Fibroblast of skin of back (primary cell): ENCODE results near the gene SMYD1. TPM values are rescaled to one million over a fixed set of nuclear protein-coding genes. Genes with fewer than 3 reads are reported as not detected.
"Not testable (repeated sequence)": the region's sequence is repeated elsewhere in the genome, so short reads cannot be mapped to it uniquely, and the experiment has no call there.

Experiments
- DNase-seq: peaks from one replicate; pipeline ENCODE4 v3.0.0-alpha.2; 2013
- polyA plus RNA-seq, 2 experiments: library from polyadenylated mRNA; unstranded; fragments of 120-200 nt; gene quantifications; one replicate each; pipeline ENCODE4 v1.2.1, GENCODE V29; 2013; ENCODE audit not compliant: insufficient read length in 2 of 2

The SMYD1 gene
- 0.40 TPM for polyA plus RNA-seq (2013, experiment 1 of 2; ENCODE audit: insufficient read length)
- 0.54 TPM for polyA plus RNA-seq (2013, experiment 2 of 2; ENCODE audit: insufficient read length)

DNA sequence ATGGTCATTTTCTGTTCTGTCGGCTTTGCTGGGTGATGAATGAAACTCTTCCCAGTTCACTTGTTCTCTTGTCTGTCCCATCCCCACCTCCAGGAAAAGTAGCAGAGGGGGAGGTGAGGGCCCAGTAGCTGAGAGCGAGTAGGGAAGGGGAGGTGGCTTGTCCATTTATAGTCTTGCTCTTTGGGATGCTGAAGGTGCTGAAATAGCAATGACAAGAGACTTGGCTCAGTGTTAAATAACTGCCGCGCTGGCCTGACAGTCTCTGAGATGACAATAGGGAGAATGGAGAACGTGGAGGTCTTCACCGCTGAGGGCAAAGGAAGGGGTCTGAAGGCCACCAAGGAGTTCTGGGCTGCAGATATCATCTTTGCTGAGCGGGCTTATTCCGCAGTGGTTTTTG lies at the start of gene SMYD1:
Gene SMYD1, plus strand, starts transcription at position 228 of the 400 bp plus-strand sequence. Its CDS starts 40 bp downstream, at position 268.
- DNase-seq, result no peak

DNA sequence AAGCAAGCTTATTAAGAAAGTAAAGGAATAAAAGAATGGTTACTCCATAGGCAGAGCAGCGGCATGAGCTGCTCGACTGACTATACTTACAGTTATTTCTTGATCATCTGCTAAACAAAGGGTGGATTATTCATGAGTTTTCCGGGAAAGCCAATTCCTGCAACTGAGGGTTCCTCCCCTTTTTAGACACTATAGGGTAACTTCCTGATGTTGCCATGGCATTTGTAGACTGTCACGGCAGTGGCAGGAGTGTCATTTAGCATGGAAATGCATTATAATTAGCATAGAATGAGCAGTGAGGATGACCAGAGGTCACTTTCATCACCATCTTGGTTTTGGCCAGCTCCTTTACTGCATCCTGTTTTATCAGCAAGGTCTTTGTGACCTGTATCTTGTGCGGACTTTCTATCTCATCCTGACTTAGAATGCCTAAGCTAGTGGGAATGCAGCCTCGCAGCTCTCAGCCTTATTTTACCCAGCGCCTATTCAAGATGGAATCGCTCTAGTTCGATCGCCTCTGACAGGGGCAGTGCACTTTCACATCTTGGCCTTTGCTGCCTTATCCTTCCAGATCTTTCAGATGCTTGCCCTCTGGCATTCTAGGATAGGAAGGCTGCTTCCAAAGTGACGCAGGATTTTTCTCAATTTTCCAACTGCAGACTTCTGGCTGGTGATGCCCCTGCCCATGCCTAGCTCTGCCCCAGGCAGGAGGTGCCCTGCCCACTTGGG lies 49.4 kb upstream of the SMYD1 start:
- not testable (repeated sequence) for DNase-seq

GRCh38 chr2:88018909-88019308 lies 48.7 kb upstream of the SMYD1 start:
- DNase-seq, result no peak

- DNase-seq, result no peak
These were observed 47.6 kb upstream of the SMYD1 start for GRCh38 chr2:88019985-88020384.

GRCh38 chr2:88022669-88022921 lies 45.0 kb upstream of the SMYD1 start:
- DNase-seq, result no peak

GRCh38 chr2:88024509-88024908 lies 43.1 kb upstream of the SMYD1 start:
- DNase-seq, result no peak

GRCh38 chr2:88027697-88028389 lies 39.8 kb upstream of the SMYD1 start:
- no peak for DNase-seq

DNA sequence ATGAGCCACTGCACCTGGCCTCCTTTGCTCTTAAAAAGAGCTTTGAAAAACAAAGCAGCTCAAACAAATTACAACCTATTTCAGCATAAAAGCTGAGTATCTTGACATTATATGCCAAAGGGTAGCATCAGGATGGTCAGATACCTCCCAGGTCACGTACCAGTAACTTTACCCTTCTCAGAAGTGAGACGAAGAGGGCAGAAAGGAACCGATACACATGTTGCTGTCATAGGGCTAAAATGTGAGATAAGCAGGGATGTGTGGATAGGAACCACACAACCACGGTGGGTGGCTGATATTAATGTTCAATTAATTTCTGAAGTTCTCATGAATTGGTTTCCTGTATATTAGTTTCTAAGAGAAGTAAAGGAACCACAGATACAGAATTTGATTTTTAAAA lies 38.7 kb upstream of the SMYD1 start:
- no peak for DNase-seq

DNA sequence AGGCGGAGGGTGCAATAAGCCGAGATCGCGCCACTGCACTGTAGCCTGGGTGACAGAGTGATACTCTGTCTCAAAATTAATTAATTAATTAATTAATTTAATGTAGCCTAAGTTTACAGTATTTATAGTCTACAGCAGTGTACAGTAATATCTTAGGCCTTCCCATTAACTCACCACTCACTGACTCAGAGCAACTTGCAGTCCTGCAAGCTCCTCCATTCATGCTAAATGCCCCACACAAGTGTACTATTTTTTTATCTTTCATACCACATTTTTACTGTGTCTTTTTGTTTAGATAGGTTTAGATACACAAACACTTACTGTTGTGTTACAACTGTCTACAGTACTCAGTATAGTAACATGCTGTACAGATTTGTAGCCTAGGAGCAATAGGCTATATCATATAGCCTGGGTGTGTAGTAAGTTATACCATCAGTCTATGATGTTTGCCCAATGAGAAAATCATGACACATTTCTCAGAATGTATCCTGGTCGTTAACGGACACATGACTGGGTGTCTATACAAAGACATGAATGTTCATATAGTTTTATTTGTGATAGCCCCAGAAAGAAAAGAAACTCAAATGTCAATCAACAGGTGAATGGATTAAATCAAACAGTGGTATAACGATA lies 35.4 kb upstream of the SMYD1 start:
- DNase-seq, result no peak

DNA sequence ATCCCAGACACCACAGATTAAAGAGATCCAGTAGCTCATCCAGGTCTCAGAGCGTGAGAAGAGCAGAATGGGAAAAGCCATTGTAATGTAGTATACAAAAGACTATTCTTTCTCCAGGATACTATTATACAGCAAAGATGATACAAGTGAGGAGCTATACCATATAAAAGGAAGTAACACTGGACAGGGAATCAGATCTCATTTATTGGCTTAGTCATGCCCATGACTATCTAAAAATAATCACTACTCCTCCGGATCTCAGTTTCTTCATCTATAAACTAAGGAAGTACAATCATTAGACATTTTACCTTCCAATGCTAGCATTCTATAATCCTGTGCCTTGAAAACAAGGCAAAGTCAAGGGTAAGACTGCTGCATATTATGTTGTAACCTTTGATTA lies 31.4 kb upstream of the SMYD1 start:
- DNase-seq, result no peak

DNA sequence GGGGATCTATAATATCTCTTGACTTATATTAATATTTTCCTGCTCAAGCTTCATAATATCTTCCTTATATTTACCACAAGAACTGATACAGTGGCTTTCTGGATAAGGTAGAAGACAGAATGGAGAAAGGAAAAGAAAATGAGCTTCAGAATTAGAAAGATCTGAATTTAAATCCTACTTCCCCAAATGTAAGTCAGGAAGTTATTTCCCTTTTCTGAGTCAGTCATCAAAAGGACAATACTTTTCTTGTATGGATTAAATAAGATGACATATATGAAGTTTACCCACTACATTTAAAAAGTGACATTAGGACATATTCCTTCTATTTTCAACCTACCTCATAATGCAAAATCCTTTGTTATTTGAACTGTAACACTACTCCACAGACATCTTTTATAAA lies 31.0 kb upstream of the SMYD1 start:
- DNase-seq, result no peak

DNA sequence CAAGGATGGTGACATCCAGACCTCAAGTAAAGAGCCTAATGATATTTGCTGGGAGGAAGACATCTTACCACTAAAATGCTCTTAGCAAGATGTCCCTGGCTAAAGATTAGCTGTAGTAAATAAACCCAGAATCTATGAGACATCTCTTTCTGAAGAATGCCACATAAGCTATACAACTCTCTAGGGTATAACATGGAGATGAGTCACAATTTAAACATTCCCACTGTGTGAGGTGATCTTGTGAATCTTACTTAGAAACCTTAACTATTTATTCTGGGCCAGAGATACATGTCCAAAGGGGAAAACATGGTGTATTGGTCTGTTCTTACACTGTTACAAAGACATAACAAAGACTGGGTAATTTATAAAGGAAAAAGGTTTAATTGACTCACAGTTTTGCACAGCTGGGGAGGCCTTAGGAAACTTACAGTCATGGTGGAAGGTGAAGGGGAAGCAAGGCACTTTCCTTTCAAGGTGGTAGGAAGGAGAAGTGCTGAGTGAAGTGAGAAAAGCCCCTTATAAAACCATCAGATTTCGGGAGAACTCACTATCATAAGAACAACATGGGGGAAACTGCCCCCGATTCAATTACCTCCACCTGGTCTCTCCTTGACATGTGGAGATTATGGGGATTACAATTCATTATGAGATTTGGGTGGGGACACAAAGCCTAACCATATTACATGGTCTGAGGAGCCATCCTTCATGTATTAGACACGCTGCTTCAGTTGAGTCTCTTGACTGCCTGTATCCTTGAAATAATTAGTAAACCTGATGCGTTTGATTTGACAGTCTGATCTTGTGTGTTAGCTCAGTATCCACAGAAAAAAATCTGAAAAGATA lies 29.1 kb upstream of the SMYD1 start:
- peak; percentile 98 for DNase-seq

- no peak for DNase-seq
These were observed 25.1 kb upstream of the SMYD1 start for GRCh38 chr2:88042476-88042875.

DNA sequence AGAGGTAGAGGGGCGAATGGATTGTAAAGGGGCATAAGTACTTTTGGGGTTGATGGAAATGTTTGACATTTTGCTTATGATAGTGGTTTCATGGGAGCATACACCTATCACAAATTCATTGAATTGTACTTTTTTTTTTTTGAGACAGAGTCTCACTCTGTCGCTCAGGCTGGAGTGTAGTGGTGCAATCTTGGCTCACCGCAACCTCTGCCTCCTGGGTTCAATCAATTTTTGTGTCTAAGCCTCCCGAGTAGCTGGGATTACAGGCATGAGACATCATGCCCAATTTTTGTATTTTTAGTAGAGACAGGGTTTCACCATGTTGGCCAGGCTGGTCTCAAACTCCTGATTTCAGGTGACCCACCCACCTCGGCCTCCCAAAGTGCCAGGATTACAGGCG lies 22.1 kb upstream of the SMYD1 start:
- not testable (repeated sequence) for DNase-seq

DNA sequence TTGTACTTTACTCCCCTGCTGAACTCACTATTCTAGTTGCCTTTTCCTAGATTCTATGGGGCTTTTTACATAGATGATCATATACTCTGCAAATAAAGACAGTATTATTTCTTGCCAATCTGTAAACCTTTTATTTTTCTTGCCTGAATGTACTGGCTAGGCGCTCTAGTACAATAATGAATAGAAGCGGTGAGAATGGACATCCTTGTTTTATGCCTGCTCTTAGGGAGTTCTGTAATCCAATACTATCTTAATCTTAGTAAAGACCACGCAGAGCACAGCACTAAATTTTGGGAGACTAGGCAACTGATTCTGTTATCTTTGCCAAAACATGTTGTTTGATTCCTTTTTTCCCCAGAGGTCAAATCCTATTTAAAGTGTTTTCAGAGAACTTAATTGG lies 19.1 kb upstream of the SMYD1 start:
- DNase-seq, result no peak

DNA sequence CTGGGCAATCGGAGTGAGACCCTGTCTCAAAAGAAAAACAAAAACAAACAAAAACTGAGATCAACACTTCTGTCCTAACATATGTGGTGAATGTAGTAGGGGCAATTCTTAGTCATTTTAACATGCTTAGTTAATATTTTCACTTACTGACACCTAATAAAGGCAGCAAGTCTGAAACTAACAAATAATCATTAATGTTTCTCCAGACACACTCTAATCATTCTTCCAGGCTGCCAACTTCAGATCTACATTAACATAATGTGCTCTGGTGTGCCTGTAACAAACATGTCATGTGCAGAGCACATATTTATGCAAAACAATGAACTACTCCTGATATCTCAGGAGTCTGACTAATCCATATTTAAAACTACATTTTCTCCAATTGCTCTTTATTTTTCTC lies 18.0 kb upstream of the SMYD1 start:
- no peak for DNase-seq

- DNase-seq, result no peak
These were observed 15.8 kb upstream of the SMYD1 start for GRCh38 chr2:88051792-88052191.

GRCh38 chr2:88053296-88053695 lies 14.3 kb upstream of the SMYD1 start:
- DNase-seq, result no peak

DNA sequence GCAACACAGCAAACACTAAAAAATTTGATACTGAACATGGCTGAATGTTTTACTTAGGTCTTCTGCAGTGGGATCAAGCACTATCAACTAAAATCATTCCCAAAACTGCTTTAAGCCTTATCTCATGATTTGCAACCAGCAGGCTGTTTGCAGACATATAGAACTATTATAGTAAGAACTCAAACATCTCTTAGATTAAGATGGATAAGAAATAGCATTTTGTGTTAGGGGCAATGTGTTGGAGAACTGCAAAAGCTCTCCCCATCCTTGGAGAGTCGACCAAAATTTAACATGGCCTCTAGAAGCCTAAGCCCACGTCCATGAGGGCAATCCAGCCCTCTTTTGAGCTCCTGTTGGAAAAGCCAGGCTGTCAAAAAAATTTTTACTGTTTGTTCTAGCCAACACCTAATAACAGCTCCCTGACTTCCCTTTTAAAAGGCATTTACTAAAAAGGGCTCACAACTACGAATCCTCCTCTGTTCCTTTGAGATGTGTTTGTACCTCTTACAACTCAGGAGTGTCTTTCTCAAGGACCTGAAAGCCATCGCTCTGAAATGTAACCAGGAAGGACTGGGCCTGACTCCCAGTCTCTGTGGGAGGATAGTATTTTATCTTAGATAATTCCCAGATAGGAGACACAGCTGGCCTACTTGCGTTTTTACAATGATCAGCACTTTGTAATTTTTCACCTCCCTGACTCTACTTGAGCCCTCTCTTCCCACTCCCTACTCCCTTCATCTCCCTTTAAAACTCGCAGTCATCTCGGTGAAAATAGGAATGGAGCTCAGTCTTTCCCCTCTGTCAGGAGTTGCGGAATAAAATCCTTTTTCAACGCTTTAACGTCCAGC lies 13.5 kb upstream of the SMYD1 start:
- DNase-seq, result no peak

- DNase-seq, result peak; percentile 49
These were observed 12.7 kb upstream of the SMYD1 start for GRCh38 chr2:88054782-88055370.

GRCh38 chr2:88055371-88056128 lies 12.1 kb upstream of the SMYD1 start, which contains the start of gene KRCC1:
TSS of gene KRCC1 (minus strand) at chr2:88055783. CDS start at chr2:88028563, 27,220 bp downstream.
- peak; percentile 95 for DNase-seq
